Pancreas (tissue), 10 donors: ENCODE results near the gene FMR1. TPM values are rescaled to one million over a fixed set of nuclear protein-coding genes. Genes with fewer than 3 reads are reported as not detected.

ENCODE experiments used
- ATAC-seq, 4 donors: fragments of 200-7000 bp; cut with Tn5 transposase; one replicate each; pipeline versions ENCODE4 v1.8.0 to v1.9.1; 2020; ENCODE audit warnings: mild to moderate bottlenecking in 4 of 4, moderate library complexity in 4 of 4
- DNase-seq, 6 donors: peaks; one replicate each; pipeline ENCODE4 v3.0.0-alpha.2; 2020
- FAIRE-seq: peaks from 2 replicates; lab custom pipeline; 2012; peaks lifted over from hg19 to GRCh38; lab: Jason Lieb, UNC
- H3K27ac ChIP-seq, 4 donors: fragments of 200-600 bp; sonication (generic); 1 replicate in 3 of 4; 2 replicates in 1 of 4; pipeline versions ENCODE4 v1.5.0 to v1.8.0; 2020
- H3K27me3 ChIP-seq, 4 donors: fragments of 200-600 bp; one replicate each; pipeline ENCODE4 v1.8.0; 2021
- H3K36me3 ChIP-seq, 3 donors: fragments of 200-600 bp; sonication (generic) in 1 of 3; one replicate each; pipeline versions ENCODE4 v1.5.0 to v1.8.0; 2020 to 2021
- H3K4me1 ChIP-seq, 3 donors: fragments of 200-600 bp; one replicate each; pipeline ENCODE4 v1.8.0; 2021
- H3K4me3 ChIP-seq, 4 donors: fragments of 200-600 bp; sonication (generic) in 2 of 4; one replicate each; pipeline versions ENCODE4 v1.5.0 to v1.8.0; 2020 to 2021
- H3K9me3 ChIP-seq, 4 donors: fragments of 200-600 bp; one replicate each; pipeline ENCODE4 v1.8.0; 2021
- CTCF ChIP-seq, 4 donors: fragments of 200-600 bp; sonication (generic) in 3 of 4; IDR thresholded peaks; one replicate each; pipeline versions ENCODE4 v1.5.0 to v1.8.0; 2021; ENCODE audit warnings: antibody characterized with exemption in 4 of 4
- WGBS, 2 donors: extraction: QIAGEN DNeasy Blood & Tissue Kit; methylation state at CpG; one replicate each; pipeline ENCODE4 v1.1.7; 2013; 5-methylcytosine and 5-hydroxymethylcytosine counted together
- intact Hi-C, 3 donors: fragments of 100-400 bp; cut with DNase I; formaldehyde crosslinking; loops; one replicate each; pipeline versions ENCODE4 v1.11.1 to v1.14.2; 2022
- polyA plus RNA-seq, 2 donors: library from polyadenylated mRNA; stranded (reverse); fragments of 200-250 nt; gene quantifications; one replicate each; pipeline ENCODE4 v1.2.3, GENCODE V29; 2013
- total RNA-seq, 6 donors: library from RNA; stranded (reverse); fragmentation: NEBNext Ultra II Directional in 4 of 6; extraction: Animal tissue kit (Norgen Biotek cat#: 25700) in 4 of 6; gene quantifications; one replicate each; pipeline versions ENCODE4 v1.2.1 to v1.2.4, GENCODE V29; 2021 to 2023
- donor health status: healthy with polysubstance abuse.
- donor health status: DM: no; HTN: no; CAD: no; lungs with moderate emphysema.
- donor health status: DM: no; HTN: no; CAD: no.
- donor health status: control.
- donor health status: control.
- donor health status: Bipolar disorder and iron deficiency.
- donor health status: DM: yes; HTN: yes; CAD: no.
- donor health status: DM: no; HTN: no; CAD: no.
- donor health status: DM: no; HTN: no; CAD: no.
- donor health status: DM: yes; HTN: yes; CAD: no.

FMR1 gene
- total and polyA plus RNA-seq, 8 donors = 11.6 to 25.5 (median 15.4) TPM

- H3K4me3 ChIP-seq = no peak overlapping the region
- TF ChIP-seq CTCF (IDR thresholded peaks at IDR 0.05) = no peak
- H3K4me1 ChIP-seq = no peaks in the 10 kb centered on the region
- intact Hi-C loops = no loop called here
- no peak overlapping the region for H3K27ac ChIP-seq
- H3K27me3 ChIP-seq = no peaks in the 10 kb centered on the region
- DNase-seq (no peak), ATAC-seq (no peak), FAIRE-seq (no peak)
- H3K9me3 ChIP-seq = no peaks in the 10 kb centered on the region
- no peaks in the 10 kb centered on the region for H3K36me3 ChIP-seq
- WGBS, 2 donors = 18 to 21% methylated on average over 2 of the region's 2 CpGs
Measured at GRCh38 chrX:147884958-147885357, 26.8 kb upstream of the FMR1 start.

DNA sequence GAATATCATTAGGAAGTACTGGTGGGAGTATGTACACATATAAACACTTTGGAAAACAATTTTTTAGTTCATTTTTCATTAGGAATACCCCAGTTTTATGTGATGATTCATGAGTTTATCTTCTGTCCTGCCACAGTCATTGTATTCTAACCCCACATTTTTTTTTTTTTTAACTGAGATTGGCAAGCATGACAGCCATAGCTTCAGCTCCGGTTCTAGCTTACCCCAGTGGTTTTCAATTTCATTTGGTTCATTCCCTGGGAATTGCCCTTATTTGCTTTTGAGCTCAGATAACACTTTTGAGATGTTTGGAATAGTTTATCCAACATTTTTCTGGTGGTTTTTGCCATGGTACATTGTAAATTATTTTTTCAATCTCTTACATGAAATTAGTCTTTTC lies 21.0 kb upstream of the FMR1 start:
- H3K4me3 ChIP-seq = no peak overlapping the region
- ATAC-seq (no peak), FAIRE-seq (no peak), DNase-seq (no peak)
- no peak overlapping the region for H3K27ac ChIP-seq
- H3K9me3 ChIP-seq = no peaks in the 10 kb centered on the region
- peaks cover 0 to 3% (median 0%) of the 10 kb centered on the region in 4 donors for H3K27me3 ChIP-seq
- intact Hi-C loops = no loop called here
- no peaks in the 10 kb centered on the region for H3K4me1 ChIP-seq
- H3K36me3 ChIP-seq = no peaks in the 10 kb centered on the region
- 7 to 37% methylated on average over 1 of the region's 1 CpG for WGBS, 2 donors
- TF ChIP-seq CTCF (IDR thresholded peaks at IDR 0.05) = no peak

GRCh38 chrX:147891896-147892295 lies 19.8 kb upstream of the FMR1 start:
- Histone ChIP-seq H3K27ac (no peak overlapping the region), H3K4me1 (no peaks in the 10 kb centered on the region), H3K9me3 (no peaks in the 10 kb centered on the region), H3K4me3 (no peak overlapping the region), H3K36me3 (no peaks in the 10 kb centered on the region), H3K27me3 (peaks cover 0 to 3% (median 0%) of the 10 kb centered on the region in 4 donors)
- intact Hi-C loops = no loop called here
- FAIRE-seq = no peak
- no peak for DNase-seq
- WGBS, 2 donors = 75 to 86% methylated on average over 1 of the region's 1 CpG
- ATAC-seq = no peak
- TF ChIP-seq CTCF (IDR thresholded peaks at IDR 0.05) = no peak

DNA sequence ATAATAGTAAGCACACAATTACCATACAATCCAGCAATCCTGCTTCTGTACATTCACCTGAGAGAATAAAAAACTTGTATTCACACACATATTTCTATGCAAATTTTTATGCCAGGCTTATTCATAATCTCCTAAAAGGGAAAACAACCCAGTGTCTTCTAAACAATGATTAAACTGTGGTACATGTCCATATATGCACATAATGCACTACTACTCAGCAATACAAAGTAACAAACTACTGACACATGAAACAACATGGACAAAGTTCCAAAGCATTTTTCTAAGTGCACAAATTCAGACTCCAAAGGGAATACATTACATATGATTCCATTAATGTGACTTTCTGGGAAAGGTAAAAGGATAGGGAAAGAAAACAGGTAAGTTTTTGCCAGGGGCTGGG lies 18.0 kb upstream of the FMR1 start:
- TF ChIP-seq CTCF (IDR thresholded peaks at IDR 0.05) = no peak
- H3K4me3 ChIP-seq = no peak overlapping the region
- intact Hi-C loops = no loop called here
- no peak overlapping the region for H3K27ac ChIP-seq
- H3K4me1 ChIP-seq = no peaks in the 10 kb centered on the region
- no peaks in the 10 kb centered on the region for H3K9me3 ChIP-seq
- no peaks in the 10 kb centered on the region for H3K36me3 ChIP-seq
- H3K27me3 ChIP-seq = peaks cover 0 to 3% (median 0%) of the 10 kb centered on the region in 4 donors
- no peak for FAIRE-seq
- no peak for DNase-seq
- no peak for ATAC-seq

DNA sequence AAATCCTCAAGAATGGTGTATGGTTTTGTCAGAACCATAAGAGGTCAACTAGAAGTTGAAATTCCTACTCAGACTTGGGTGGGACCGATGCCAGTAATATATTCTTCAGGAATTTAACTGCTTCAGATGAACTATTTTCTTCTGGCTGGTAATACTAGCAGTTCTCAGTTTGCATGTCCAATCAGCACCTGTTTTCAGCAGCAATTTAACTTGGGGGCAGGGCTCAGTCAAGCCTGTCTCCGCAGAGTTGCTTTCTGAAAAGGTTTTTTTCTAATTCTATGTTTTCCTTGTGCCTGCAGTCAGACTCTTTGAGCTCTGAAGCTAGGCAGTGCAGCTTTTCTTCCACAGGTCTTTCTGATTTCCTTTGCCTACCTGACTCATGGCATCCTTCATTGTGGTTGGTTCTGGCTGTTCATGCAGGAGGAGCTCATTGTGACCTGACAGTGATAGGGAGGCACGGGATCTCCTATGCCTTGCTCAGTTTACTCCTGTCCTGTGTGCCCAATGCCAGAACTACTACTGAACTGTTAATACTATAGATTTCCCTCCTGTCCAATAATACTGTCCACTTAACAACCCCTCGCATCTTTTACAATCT lies 17.3 kb upstream of the FMR1 start:
- Histone ChIP-seq H3K4me1 (no peaks in the 10 kb centered on the region), H3K36me3 (no peaks in the 10 kb centered on the region), H3K27me3 (peaks cover 0 to 3% (median 0%) of the 10 kb centered on the region in 4 donors), H3K27ac (no peak overlapping the region), H3K9me3 (no peaks in the 10 kb centered on the region), H3K4me3 (no peak overlapping the region)
- 25 to 39% methylated on average over 4 of the region's 4 CpGs for WGBS, 2 donors
- no peak for DNase-seq
- TF ChIP-seq CTCF (IDR thresholded peaks at IDR 0.05) = no peak
- FAIRE-seq = no peak
- peak in 2 of 4 donors; percentile 18 to 25 for ATAC-seq
- intact Hi-C loops = no loop called here
